ENCODE results near the gene DHX57.

Gene DHX57

GRCh38 chr2:38875576-38876367 lies at the start of gene DHX57, which contains the start of gene MORN2:
Gene DHX57, minus strand, starts transcription at chr2:38875934. Its CDS starts 7,529 bp downstream, at chr2:38868405.
Gene MORN2, plus strand, starts transcription at chr2:38875976.
- FAIRE-seq = peak; percentile 89
- peak; percentile 91 for DNase-seq (ENCODE audit: extremely low spot score, insufficient read length, low read depth)

GRCh38 chr2:38922902-38923301 lies 47.2 kb upstream of the DHX57 start:
- DNase-seq (ENCODE audit: extremely low spot score, insufficient read length, low read depth) (no peak), FAIRE-seq (no peak)

GRCh38 chr2:38922389-38922788 lies 46.7 kb upstream of the DHX57 start:
- FAIRE-seq (no peak), DNase-seq (ENCODE audit: extremely low spot score, insufficient read length, low read depth) (no peak)

- DNase-seq (ENCODE audit: extremely low spot score, insufficient read length, low read depth) = no peak
- FAIRE-seq = no peak
These were observed 36.9 kb upstream of the DHX57 start for GRCh38 chr2:38912619-38913018.

GRCh38 chr2:38911191-38911590 lies 35.5 kb upstream of the DHX57 start:
- DNase-seq (ENCODE audit: extremely low spot score, insufficient read length, low read depth) (no peak), FAIRE-seq (no peak)

GRCh38 chr2:38909872-38910271 lies 34.1 kb upstream of the DHX57 start:
- DNase-seq (ENCODE audit: extremely low spot score, insufficient read length, low read depth) = no peak
- no peak for FAIRE-seq

- FAIRE-seq (peak; percentile 84), DNase-seq (ENCODE audit: extremely low spot score, insufficient read length, low read depth) (peak; percentile 29)
These were observed 32.2 kb upstream of the DHX57 start for GRCh38 chr2:38907743-38908562.

- FAIRE-seq (no peak), DNase-seq (ENCODE audit: extremely low spot score, insufficient read length, low read depth) (no peak)
These were observed 31.5 kb upstream of the DHX57 start for GRCh38 chr2:38907242-38907641.

GRCh38 chr2:38905251-38905650 lies 29.5 kb upstream of the DHX57 start:
- peak; percentile 67 for FAIRE-seq

GRCh38 chr2:38900726-38901125 lies 25.0 kb upstream of the DHX57 start:
- FAIRE-seq = no peak

More at GRCh38 chr2:38905251-38905650, 29.5 kb upstream of the DHX57 start:
- no peak for DNase-seq (ENCODE audit: extremely low spot score, insufficient read length, low read depth)

GRCh38 chr2:38898256-38898655 lies 22.5 kb upstream of the DHX57 start:
- DNase-seq (ENCODE audit: extremely low spot score, insufficient read length, low read depth) (no peak), FAIRE-seq (no peak)

More at GRCh38 chr2:38900726-38901125, 25.0 kb upstream of the DHX57 start:
- DNase-seq (ENCODE audit: extremely low spot score, insufficient read length, low read depth) = no peak

- no peak for FAIRE-seq
These were observed 17.1 kb upstream of the DHX57 start for GRCh38 chr2:38892819-38893218.

GRCh38 chr2:38889575-38889974 lies 13.8 kb upstream of the DHX57 start, which contains the start of gene ARHGEF33:
Gene ARHGEF33, plus strand, starts transcription at chr2:38889875. Its CDS starts 29,573 bp downstream, at chr2:38919448.
- no peak for FAIRE-seq
- DNase-seq (ENCODE audit: extremely low spot score, insufficient read length, low read depth) = no peak

More at GRCh38 chr2:38892819-38893218, 17.1 kb upstream of the DHX57 start:
- no peak for DNase-seq (ENCODE audit: extremely low spot score, insufficient read length, low read depth)

- FAIRE-seq (no peak), DNase-seq (ENCODE audit: extremely low spot score, insufficient read length, low read depth) (no peak)
These were observed 13.3 kb upstream of the DHX57 start for GRCh38 chr2:38889045-38889444.

GRCh38 chr2:38887902-38888554 lies 12.3 kb upstream of the DHX57 start:
- no peak for FAIRE-seq

GRCh38 chr2:38887347-38887746 lies 11.6 kb upstream of the DHX57 start:
- no peak for DNase-seq (ENCODE audit: extremely low spot score, insufficient read length, low read depth)
- FAIRE-seq = no peak

More at GRCh38 chr2:38887902-38888554, 12.3 kb upstream of the DHX57 start:
- DNase-seq (ENCODE audit: extremely low spot score, insufficient read length, low read depth) = no peak

- no peak for DNase-seq (ENCODE audit: extremely low spot score, insufficient read length, low read depth)
- FAIRE-seq = no peak
These were observed 10.3 kb upstream of the DHX57 start for GRCh38 chr2:38886063-38886462.

- no peak for FAIRE-seq
- DNase-seq (ENCODE audit: extremely low spot score, insufficient read length, low read depth) = no peak
These were observed 673 bp upstream of the DHX57 start for GRCh38 chr2:38876407-38876806.

GRCh38 chr2:38875227-38875575 lies 533 bp downstream of the DHX57 start:
- FAIRE-seq = no peak

GRCh38 chr2:38873763-38874162 lies 2.0 kb downstream of the DHX57 start:
- DNase-seq (ENCODE audit: extremely low spot score, insufficient read length, low read depth) (no peak), FAIRE-seq (no peak)

More at GRCh38 chr2:38875227-38875575, 533 bp downstream of the DHX57 start:
- no peak for DNase-seq (ENCODE audit: extremely low spot score, insufficient read length, low read depth)

Measured in GM18507 (cell line).